GM23248 (cell line): ENCODE measurements around the gene SUPT16H. TPM values are rescaled to one million over a fixed set of nuclear protein-coding genes. Genes with fewer than 3 reads are reported as not detected.
A peak's percentile ranks its signal among the peaks of the same experiment; 100 is the strongest.

Experiments used
- DNase-seq: peaks from one replicate; pipeline ENCODE4 v3.0.0-alpha.2; 2015
- H2AFZ ChIP-seq: fragments of 200-600 bp; sonication (generic); 2 replicates; pipeline ENCODE4 v1.6.1; 2016; ENCODE audit warnings: antibody characterized with exemption
- H3F3A ChIP-seq: fragments of 200-600 bp; sonication (generic); 2 replicates; pipeline ENCODE4 v1.6.1; 2016; ENCODE audit warnings: mild to moderate bottlenecking, antibody characterized with exemption, mixed run types; ENCODE audit not compliant: insufficient read depth
- H3K27ac ChIP-seq: fragments of 200-600 bp; sonication (generic); 2 replicates; pipeline ENCODE4 v1.5.1; 2016; ENCODE audit warnings: mild to moderate bottlenecking
- H3K27me3 ChIP-seq: fragments of 200-600 bp; sonication (generic); replicated peaks from 2 replicates; pipeline ENCODE4 v1.6.1; 2016; ENCODE audit warnings: mild to moderate bottlenecking; ENCODE audit not compliant: insufficient read depth
- H3K36me3 ChIP-seq: fragments of 200-600 bp; sonication (generic); 2 replicates; pipeline ENCODE4 v1.6.1; 2016; ENCODE audit warnings: low read depth, mild to moderate bottlenecking
- H3K4me1 ChIP-seq: fragments of 200-600 bp; sonication (generic); 2 replicates; pipeline ENCODE4 v1.6.1; 2016; ENCODE audit warnings: mild to moderate bottlenecking; ENCODE audit not compliant: insufficient read depth
- H3K4me2 ChIP-seq: fragments of 200-600 bp; sonication (generic); one replicate; pipeline ENCODE4 v1.6.1; 2016; ENCODE audit warnings: mild to moderate bottlenecking; ENCODE audit not compliant: unreplicated experiment
- H3K4me3 ChIP-seq: fragments of 200-600 bp; sonication (generic); 2 replicates; pipeline ENCODE4 v1.5.1; 2016; ENCODE audit warnings: mild to moderate bottlenecking
- H3K79me2 ChIP-seq: fragments of 200-600 bp; sonication (generic); 2 replicates; pipeline ENCODE4 v1.6.1; 2016; ENCODE audit warnings: mild to moderate bottlenecking; ENCODE audit not compliant: insufficient read depth
- H3K9ac ChIP-seq: fragments of 200-600 bp; sonication (generic); 2 replicates; pipeline ENCODE4 v1.6.1; 2016; ENCODE audit warnings: mild to moderate bottlenecking
- H3K9me2 ChIP-seq: fragments of 200-600 bp; sonication (generic); 2 replicates; pipeline ENCODE4 v1.6.1; 2016; ENCODE audit warnings: mixed run types, mild to moderate bottlenecking, moderate library complexity; ENCODE audit not compliant: insufficient read depth
- H3K9me3 ChIP-seq: fragments of 200-600 bp; sonication (generic); one replicate; pipeline ENCODE4 v1.6.1; 2017; ENCODE audit warnings: low read depth
- H4K20me1 ChIP-seq: fragments of 200-600 bp; sonication (generic); 2 replicates; pipeline ENCODE4 v1.6.0; 2016; ENCODE audit not compliant: insufficient read depth
- EZH2 ChIP-seq: fragments of 200-600 bp; sonication (generic); IDR thresholded peaks from 2 replicates; pipeline ENCODE4 v1.6.1; 2018; ENCODE audit warnings: antibody characterized with exemption, mild to moderate bottlenecking; ENCODE audit not compliant: insufficient read depth, poor library complexity, severe bottlenecking
- EZH2phosphoT487 ChIP-seq: fragments of 200-600 bp; sonication (generic); IDR thresholded peaks from 2 replicates; pipeline ENCODE4 v1.6.1; 2018; ENCODE audit warnings: antibody characterized with exemption, moderate library complexity, mild to moderate bottlenecking, low read depth; ENCODE audit not compliant: insufficient read depth
- WGBS, 2 experiments: methylation state at CpG; one replicate each; pipeline ENCODE4 v1.1.6; 2015 to 2017; ENCODE audit warnings: low lambda C conversion rate in 2 of 2, low coverage in 1 of 2; ENCODE audit errors: missing lambda C conversion rate in 2 of 2; 5-methylcytosine and 5-hydroxymethylcytosine counted together
- in situ Hi-C: fragments of 300-500 bp; cut with MboI; formaldehyde crosslinking; loops from 2 replicates; pipeline ENCODE4 v1.15.0; 2020
- polyA plus RNA-seq: library from polyadenylated mRNA; unstranded; fragments of >200 nt; fragmentation: Nextera tagmentation; extraction: Ambion mirVana; gene quantifications from 2 replicates; pipeline ENCODE4 v1.2.1, GENCODE V29; 2016
- total RNA-seq: library from RNA; depleted of rRNA; stranded (reverse); fragments of >200 nt; shearing (Covaris generic); gene quantifications from 2 replicates; pipeline ENCODE4 v1.2.3, GENCODE V29; 2014

Gene SUPT16H
- total and polyA plus RNA-seq, 2 experiments from 2014 or later, result 61.7 to 64.7 TPM

GRCh38 chr14:21419528-21419927 lies 35.7 kb upstream of the SUPT16H start:
- 91 to 98% methylated on average over 5 of the region's 5 CpGs for WGBS, 2 experiments
- no peak for TF ChIP-seq EZH2
- Histone ChIP-seq H2AFZ (no peak overlapping the region), H3K4me2 (no peak overlapping the region), H3K36me3 (peaks cover 73% of the 10 kb centered on the region), H3K79me2 (peaks cover 55% of the 10 kb centered on the region), H3K9ac (no peak overlapping the region), H4K20me1 (no peaks in the 10 kb centered on the region), H3K27me3 (no peaks in the 10 kb centered on the region), H3K4me3 (no peak overlapping the region), H3F3A (peaks cover 6% of the 10 kb centered on the region; the same call in 1 of the 2 replicates), H3K9me3 (no peaks in the 10 kb centered on the region), H3K4me1 (no peaks in the 10 kb centered on the region), H3K9me2 (no peaks in the 10 kb centered on the region), H3K27ac (no peak overlapping the region)
- DNase-seq, result no peak
- in situ Hi-C loops, result no loop called here

GRCh38 chr14:21415329-21415728 lies 31.5 kb upstream of the SUPT16H start:
- in situ Hi-C loops, result no loop called here
- Histone ChIP-seq H3K9ac (no peak overlapping the region), H3K79me2 (peaks cover 30% of the 10 kb centered on the region)

GRCh38 chr14:21414137-21414631 lies 30.4 kb upstream of the SUPT16H start:
- in situ Hi-C loops, result no loop called here

More at GRCh38 chr14:21415329-21415728, 31.5 kb upstream of the SUPT16H start:
- H3K27me3 ChIP-seq, result no peaks in the 10 kb centered on the region
- no peaks in the 10 kb centered on the region for H3K4me1 ChIP-seq
- no peak overlapping the region for H3K4me2 ChIP-seq
- DNase-seq, result no peak
- no peaks in the 10 kb centered on the region for H3K9me2 ChIP-seq
- H3K27ac ChIP-seq, result no peak overlapping the region
- H3K36me3 ChIP-seq, result peaks cover 75% of the 10 kb centered on the region
- H3F3A ChIP-seq, result peaks cover 5% of the 10 kb centered on the region; the same call in 1 of the 2 replicates
- H4K20me1 ChIP-seq, result no peaks in the 10 kb centered on the region
- H3K9me3 ChIP-seq, result no peaks in the 10 kb centered on the region
- no peak overlapping the region for H3K4me3 ChIP-seq
- TF ChIP-seq EZH2phosphoT487, result no peak
- TF ChIP-seq EZH2, result no peak
- 85 to 87% methylated on average over 4 of the region's 4 CpGs for WGBS, 2 experiments
- H2AFZ ChIP-seq, result no peak overlapping the region

GRCh38 chr14:21408147-21408546 lies 24.3 kb upstream of the SUPT16H start:
- Histone ChIP-seq H3K27ac (peak overlapping the region; percentile 37), H3K79me2 (peaks cover 18% of the 10 kb centered on the region), H3K4me3 (no peak overlapping the region), H3K36me3 (peaks cover 92% of the 10 kb centered on the region), H3K9ac (no peak overlapping the region), H3K27me3 (no peaks in the 10 kb centered on the region), H3K9me2 (no peaks in the 10 kb centered on the region), H4K20me1 (no peaks in the 10 kb centered on the region), H3F3A (peaks cover 56% of the 10 kb centered on the region), H3K9me3 (no peaks in the 10 kb centered on the region), H3K4me1 (peaks cover 14% of the 10 kb centered on the region), H2AFZ (no peak overlapping the region), H3K4me2 (no peak overlapping the region)
- peak; percentile 83 for DNase-seq
- WGBS, 2 experiments, result 44 to 47% methylated on average over 3 of the region's 3 CpGs
- no peak for TF ChIP-seq EZH2phosphoT487
- TF ChIP-seq EZH2, result no peak
- in situ Hi-C loops, result no loop called here

More at GRCh38 chr14:21414137-21414631, 30.4 kb upstream of the SUPT16H start:
- TF ChIP-seq EZH2phosphoT487, result no peak
- no peak for TF ChIP-seq EZH2
- DNase-seq, result no peak
- H3K9me2 ChIP-seq, result no peaks in the 10 kb centered on the region
- H3K4me1 ChIP-seq, result no peaks in the 10 kb centered on the region
- no peaks in the 10 kb centered on the region for H3K27me3 ChIP-seq
- H2AFZ ChIP-seq, result no peak overlapping the region
- no peak overlapping the region for H3K9ac ChIP-seq
- H3K9me3 ChIP-seq, result no peaks in the 10 kb centered on the region
- H3K27ac ChIP-seq, result no peak overlapping the region
- peaks cover 26% of the 10 kb centered on the region for H3K79me2 ChIP-seq
- 96 to 100% methylated on average over 1 of the region's 1 CpG for WGBS, 2 experiments
- H3K36me3 ChIP-seq, result peaks cover 79% of the 10 kb centered on the region
- H3K4me3 ChIP-seq, result no peak overlapping the region
- H4K20me1 ChIP-seq, result no peaks in the 10 kb centered on the region
- H3K4me2 ChIP-seq, result no peak overlapping the region
- peaks cover 16% of the 10 kb centered on the region for H3F3A ChIP-seq

- H3K4me1 ChIP-seq, result peaks cover 14% of the 10 kb centered on the region
- H3K4me3 ChIP-seq, result no peak overlapping the region
- no peak overlapping the region for H2AFZ ChIP-seq
- DNase-seq, result no peak
- no peaks in the 10 kb centered on the region for H3K27me3 ChIP-seq
- TF ChIP-seq EZH2phosphoT487 (no peak), EZH2 (no peak)
- H4K20me1 ChIP-seq, result no peaks in the 10 kb centered on the region
- peaks cover 56% of the 10 kb centered on the region for H3F3A ChIP-seq
- H3K36me3 ChIP-seq, result peaks cover 93% of the 10 kb centered on the region
- no peaks in the 10 kb centered on the region for H3K9me2 ChIP-seq
- H3K9me3 ChIP-seq, result no peaks in the 10 kb centered on the region
- H3K9ac ChIP-seq, result no peak overlapping the region
- H3K4me2 ChIP-seq, result no peak overlapping the region
- peaks cover 18% of the 10 kb centered on the region for H3K79me2 ChIP-seq
- H3K27ac ChIP-seq, result no peak overlapping the region
- in situ Hi-C loops, result no loop called here
Measured at GRCh38 chr14:21406213-21406612, 22.4 kb upstream of the SUPT16H start.
